Measurements from ENCODE around the gene ZSWIM8.
"Not testable (repeated sequence)": the region's sequence is repeated elsewhere in the genome, so short reads cannot be mapped to it uniquely, and the experiment has no call there.

The ZSWIM8 gene

DNA sequence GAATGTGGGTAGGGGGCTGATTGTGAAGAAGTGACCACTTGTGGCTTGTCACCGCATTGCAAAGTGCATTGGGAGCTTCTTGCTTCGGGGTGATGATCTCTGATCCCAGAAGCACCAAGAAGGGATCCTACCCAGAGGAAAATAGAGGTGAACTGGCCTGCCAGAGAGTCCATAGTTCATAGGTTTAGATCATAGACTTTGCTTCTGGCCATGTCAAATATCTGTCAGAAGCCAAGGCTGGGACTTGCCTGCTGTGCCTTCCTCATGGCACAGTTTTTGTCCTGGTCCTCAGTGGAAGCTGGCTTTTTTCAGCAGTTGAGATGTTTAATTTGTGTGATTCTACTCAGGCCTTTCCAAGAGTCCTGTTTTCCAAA is 1.1 kb downstream of the ZSWIM8 start:
- WGBS, result 16% methylated on average over 2 of the region's 2 CpGs
- H3K27ac ChIP-seq (ENCODE audit: low read depth, low read length), result no peak overlapping the region
- no peaks in the 10 kb centered on the region for H3K27me3 ChIP-seq (ENCODE audit: insufficient read depth, low read length)
- H3K4me3 ChIP-seq (ENCODE audit: low read length), result peak overlapping the region; percentile 86
- peaks cover 23% of the 10 kb centered on the region for H3K36me3 ChIP-seq (ENCODE audit: insufficient read depth, low read length)
- H3K9me3 ChIP-seq (ENCODE audit: insufficient read depth, low read depth, low read length), result no peaks in the 10 kb centered on the region
- H3K4me1 ChIP-seq (ENCODE audit: insufficient read depth, low read length), result peaks cover 10% of the 10 kb centered on the region
- H3K9ac ChIP-seq (ENCODE audit: low read depth, low read length), result 0 out of 2 replicates have a peak overlapping the region, but pooled peaks have one; percentile 62

DNA sequence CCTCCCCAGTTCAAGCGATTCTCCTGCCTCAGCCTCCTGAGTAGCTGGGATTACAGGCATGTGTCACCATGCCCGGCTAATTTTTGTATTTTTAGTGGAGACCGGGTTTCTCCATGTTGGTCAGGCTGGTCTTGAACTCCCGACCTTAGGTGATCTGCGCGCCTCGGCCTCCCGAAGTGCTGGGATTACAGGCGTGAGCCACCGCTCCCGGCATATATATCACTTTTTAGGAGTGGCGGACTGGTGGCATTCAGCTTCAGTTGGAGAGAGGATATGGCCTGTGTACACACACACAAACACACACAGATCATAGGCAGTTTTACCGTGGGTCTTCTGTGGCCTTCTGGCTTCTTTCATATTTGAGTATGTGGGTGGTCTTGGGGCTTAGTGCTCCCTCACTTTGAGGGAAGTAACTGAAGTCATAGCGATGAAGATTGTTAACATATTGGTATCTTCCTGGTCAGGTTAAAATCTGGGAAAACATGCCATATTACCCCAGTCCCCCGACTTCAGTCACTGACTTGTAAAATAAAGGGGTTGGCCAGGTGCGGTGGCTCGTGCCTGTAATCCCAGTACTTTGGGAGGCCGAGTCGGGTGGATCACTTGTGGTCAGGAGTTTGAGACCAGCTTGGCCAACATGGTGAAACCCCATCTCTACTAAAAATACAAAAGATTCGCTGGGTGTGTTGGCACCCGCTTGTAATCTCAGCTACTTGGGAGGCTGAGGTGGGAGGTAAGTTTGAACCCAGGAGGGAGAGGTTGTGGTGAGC is 1.8 kb downstream of the ZSWIM8 start:
- H3K36me3 ChIP-seq (ENCODE audit: insufficient read depth, low read length), result peaks cover 29% of the 10 kb centered on the region
- H3K27me3 ChIP-seq (ENCODE audit: insufficient read depth, low read length); H3K9me3 ChIP-seq (ENCODE audit: insufficient read depth, low read depth, low read length); H3K27ac ChIP-seq (ENCODE audit: low read depth, low read length); H3K4me3 ChIP-seq (ENCODE audit: low read length); H3K9ac ChIP-seq (ENCODE audit: low read depth, low read length): not testable (repeated sequence)
- WGBS, result 94% methylated on average over 21 of the region's 21 CpGs
- H3K4me1 ChIP-seq (ENCODE audit: insufficient read depth, low read length), result peaks cover 10% of the 10 kb centered on the region

DNA sequence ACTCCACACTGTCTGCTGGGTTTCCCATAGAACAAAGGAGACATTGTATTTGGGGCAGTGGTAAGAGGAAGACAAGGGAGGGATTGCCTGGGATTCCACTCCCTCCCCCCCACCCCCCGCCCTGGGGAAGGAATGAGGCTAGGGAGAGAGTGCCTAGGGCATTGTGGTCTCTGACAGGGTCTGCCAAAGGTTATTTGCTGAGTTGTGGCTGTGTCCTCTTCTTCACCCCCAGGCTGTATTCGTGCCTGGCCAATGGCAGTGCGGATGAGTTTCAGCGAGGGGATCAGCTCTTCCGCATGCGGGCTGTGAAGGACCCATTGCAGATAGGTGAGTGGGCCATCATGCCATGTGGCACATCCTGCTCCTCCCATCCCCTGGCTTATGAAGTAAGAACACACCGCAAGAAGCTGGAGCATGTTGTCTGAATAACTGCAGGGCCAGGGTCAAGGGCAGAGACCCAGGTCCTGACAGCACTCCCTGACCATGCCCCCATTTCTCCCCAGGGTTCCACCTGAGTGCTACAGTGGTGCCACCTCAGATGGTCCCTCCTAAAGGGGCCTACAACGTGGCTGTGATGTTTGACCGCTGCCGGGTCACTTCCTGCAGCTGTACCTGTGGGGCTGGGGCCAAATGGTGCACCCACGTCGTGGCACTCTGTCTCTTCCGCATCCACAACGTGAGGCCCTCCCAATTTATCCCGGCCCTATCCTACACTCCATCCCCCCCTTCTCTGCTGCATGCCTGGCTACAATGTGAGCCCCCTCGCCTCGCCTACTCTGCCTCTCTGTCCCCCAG is 3.7 kb downstream of the ZSWIM8 start:
- 93% methylated on average over 17 of the region's 17 CpGs for WGBS
- Histone ChIP-seq H3K9ac (ENCODE audit: low read depth, low read length) (no peak overlapping the region), H3K9me3 (ENCODE audit: insufficient read depth, low read depth, low read length) (no peaks in the 10 kb centered on the region), H3K27me3 (ENCODE audit: insufficient read depth, low read length) (no peaks in the 10 kb centered on the region), H3K36me3 (ENCODE audit: insufficient read depth, low read length) (peaks cover 42% of the 10 kb centered on the region), H3K4me1 (ENCODE audit: insufficient read depth, low read length) (peaks cover 5% of the 10 kb centered on the region), H3K4me3 (ENCODE audit: low read length) (no peak overlapping the region), H3K27ac (ENCODE audit: low read depth, low read length) (no peak overlapping the region)

DNA sequence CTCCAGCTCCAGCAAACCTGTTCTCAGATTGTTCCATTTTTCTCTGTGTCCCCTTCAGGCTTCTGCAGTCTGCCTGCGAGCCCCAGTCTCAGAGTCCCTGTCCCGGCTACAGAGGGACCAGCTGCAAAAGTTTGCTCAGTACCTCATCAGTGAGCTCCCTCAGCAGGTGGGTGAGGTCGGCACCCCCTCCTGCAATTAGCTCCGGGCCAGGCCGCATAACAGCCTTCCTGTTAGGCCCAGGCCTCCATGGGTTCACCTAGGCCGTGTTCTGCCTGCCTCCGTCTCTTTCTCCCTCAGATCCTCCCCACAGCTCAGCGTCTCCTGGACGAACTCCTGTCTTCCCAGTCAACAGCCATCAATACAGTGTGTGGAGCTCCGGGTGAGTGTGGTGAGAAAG is 4.3 kb downstream of the ZSWIM8 start:
- H3K27me3 ChIP-seq (ENCODE audit: insufficient read depth, low read length), result no peaks in the 10 kb centered on the region
- WGBS, result 94% methylated on average over 10 of the region's 10 CpGs
- H3K9me3 ChIP-seq (ENCODE audit: insufficient read depth, low read depth, low read length), result no peaks in the 10 kb centered on the region
- H3K27ac ChIP-seq (ENCODE audit: low read depth, low read length), result no peak overlapping the region
- H3K4me3 ChIP-seq (ENCODE audit: low read length), result no peak overlapping the region
- no peak overlapping the region for H3K9ac ChIP-seq (ENCODE audit: low read depth, low read length)
- H3K36me3 ChIP-seq (ENCODE audit: insufficient read depth, low read length), result peaks cover 47% of the 10 kb centered on the region
- H3K4me1 ChIP-seq (ENCODE audit: insufficient read depth, low read length), result peaks cover 5% of the 10 kb centered on the region

DNA sequence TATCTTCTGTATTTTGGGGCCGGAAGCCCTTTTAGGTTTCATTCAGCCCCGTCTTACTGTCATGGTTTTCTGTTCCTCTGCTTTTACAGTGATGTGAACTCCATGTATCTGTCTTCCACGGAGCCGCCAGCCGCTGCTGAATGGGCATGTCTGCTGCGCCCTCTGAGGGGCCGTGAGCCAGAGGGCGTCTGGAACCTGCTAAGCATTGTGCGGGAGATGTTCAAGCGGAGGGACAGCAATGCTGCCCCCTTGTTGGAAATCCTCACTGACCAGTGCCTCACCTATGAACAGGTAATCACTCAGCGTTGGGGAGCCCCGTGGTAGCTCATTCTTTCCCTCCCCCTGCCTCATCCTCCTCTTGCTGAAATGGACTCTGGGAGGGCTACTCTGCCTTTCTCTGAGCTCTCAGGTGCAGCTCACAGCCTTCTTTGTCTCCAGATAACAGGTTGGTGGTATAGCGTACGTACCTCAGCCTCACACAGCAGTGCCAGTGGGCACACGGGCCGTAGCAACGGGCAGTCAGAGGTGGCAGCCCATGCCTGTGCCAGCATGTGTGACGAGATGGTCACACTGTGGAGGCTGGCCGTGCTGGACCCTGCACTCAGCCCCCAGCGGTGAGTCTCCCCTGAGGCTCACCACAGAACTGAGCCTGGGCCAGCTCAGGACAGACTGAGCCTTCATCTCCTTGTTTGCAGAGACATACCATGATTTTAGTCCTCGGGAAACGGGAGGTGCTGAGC is 5.7 kb downstream of the ZSWIM8 start:
- Histone ChIP-seq H3K9ac (ENCODE audit: low read depth, low read length) (no peak overlapping the region), H3K27me3 (ENCODE audit: insufficient read depth, low read length) (no peaks in the 10 kb centered on the region), H3K4me3 (ENCODE audit: low read length) (no peak overlapping the region), H3K27ac (ENCODE audit: low read depth, low read length) (no peak overlapping the region), H3K36me3 (ENCODE audit: insufficient read depth, low read length) (peaks cover 56% of the 10 kb centered on the region), H3K4me1 (ENCODE audit: insufficient read depth, low read length) (peaks cover 5% of the 10 kb centered on the region), H3K9me3 (ENCODE audit: insufficient read depth, low read depth, low read length) (no peaks in the 10 kb centered on the region)
- 95% methylated on average over 22 of the region's 22 CpGs for WGBS

DNA sequence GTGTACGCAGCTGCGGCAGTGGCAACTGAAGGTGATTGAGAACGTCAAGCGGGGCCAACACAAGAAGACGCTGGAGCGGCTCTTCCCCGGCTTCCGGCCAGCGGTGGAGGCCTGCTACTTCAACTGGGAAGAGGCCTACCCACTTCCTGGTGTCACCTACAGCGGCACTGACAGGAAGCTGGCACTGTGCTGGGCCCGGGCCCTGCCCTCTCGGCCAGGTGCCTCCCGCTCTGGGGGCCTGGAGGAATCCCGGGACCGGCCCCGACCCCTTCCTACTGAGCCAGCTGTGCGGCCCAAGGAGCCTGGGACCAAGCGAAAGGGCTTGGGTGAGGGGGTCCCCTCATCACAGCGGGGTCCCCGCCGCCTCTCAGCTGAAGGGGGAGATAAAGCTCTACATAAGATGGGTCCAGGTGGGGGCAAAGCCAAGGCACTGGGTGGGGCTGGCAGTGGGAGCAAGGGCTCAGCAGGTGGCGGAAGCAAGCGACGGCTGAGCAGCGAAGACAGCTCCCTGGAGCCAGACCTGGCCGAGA is 6.5 kb downstream of the ZSWIM8 start:
- no peaks in the 10 kb centered on the region for H3K9me3 ChIP-seq (ENCODE audit: insufficient read depth, low read depth, low read length)
- H3K9ac ChIP-seq (ENCODE audit: low read depth, low read length), result no peak overlapping the region
- peaks cover 64% of the 10 kb centered on the region for H3K36me3 ChIP-seq (ENCODE audit: insufficient read depth, low read length)
- no peak overlapping the region for H3K4me3 ChIP-seq (ENCODE audit: low read length)
- 95% methylated on average over 26 of the region's 26 CpGs for WGBS
- H3K4me1 ChIP-seq (ENCODE audit: insufficient read depth, low read length), result no peaks in the 10 kb centered on the region
- no peak overlapping the region for H3K27ac ChIP-seq (ENCODE audit: low read depth, low read length)
- H3K27me3 ChIP-seq (ENCODE audit: insufficient read depth, low read length), result no peaks in the 10 kb centered on the region

DNA sequence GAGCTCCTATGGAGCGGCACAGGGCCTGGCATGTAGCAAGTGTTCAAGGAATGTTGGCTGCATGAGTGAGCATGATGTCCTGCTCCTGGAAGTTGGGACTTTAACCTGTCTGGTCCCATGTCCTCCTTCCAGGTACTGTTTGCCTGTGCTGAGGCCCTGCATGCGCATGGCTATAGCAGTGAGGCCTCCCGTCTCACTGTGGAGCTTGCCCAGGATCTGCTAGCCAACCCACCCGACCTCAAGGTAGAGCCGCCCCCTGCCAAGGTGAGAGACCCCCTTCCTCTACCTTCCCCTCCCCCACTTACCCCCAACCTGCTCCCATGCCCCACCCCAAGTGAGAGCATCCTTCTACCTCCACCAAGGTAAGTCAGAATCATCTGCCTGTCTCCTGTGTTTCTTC is 8.1 kb downstream of the ZSWIM8 start:
- H3K27me3 ChIP-seq (ENCODE audit: insufficient read depth, low read length), result no peaks in the 10 kb centered on the region
- WGBS, result 93% methylated on average over 5 of the region's 5 CpGs
- H3K4me1 ChIP-seq (ENCODE audit: insufficient read depth, low read length), result no peaks in the 10 kb centered on the region
- no peak overlapping the region for H3K4me3 ChIP-seq (ENCODE audit: low read length)
- no peak overlapping the region for H3K9ac ChIP-seq (ENCODE audit: low read depth, low read length)
- H3K27ac ChIP-seq (ENCODE audit: low read depth, low read length), result no peak overlapping the region
- no peaks in the 10 kb centered on the region for H3K9me3 ChIP-seq (ENCODE audit: insufficient read depth, low read depth, low read length)
- H3K36me3 ChIP-seq (ENCODE audit: insufficient read depth, low read length), result peaks cover 79% of the 10 kb centered on the region

DNA sequence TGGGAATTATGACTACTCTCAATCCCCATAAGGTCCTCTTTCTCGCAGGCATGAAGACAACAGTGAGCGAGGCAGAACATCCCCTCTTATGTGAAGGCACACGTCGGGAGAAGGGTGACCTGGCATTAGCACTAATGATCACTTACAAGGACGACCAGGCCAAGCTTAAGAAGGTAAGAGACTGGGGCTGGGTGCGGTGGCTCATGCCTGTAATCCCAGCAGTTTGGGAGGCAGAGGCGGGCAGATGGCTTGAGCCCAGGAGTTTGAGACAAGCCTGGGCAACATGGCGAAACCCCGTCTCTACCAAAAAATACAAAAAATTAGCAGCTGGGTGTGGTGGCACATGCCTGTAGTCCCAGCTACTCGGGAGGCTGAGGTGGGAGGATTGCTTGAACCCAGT is 10.1 kb downstream of the ZSWIM8 start:
- not testable (repeated sequence) for H3K4me1 ChIP-seq (ENCODE audit: insufficient read depth, low read length); H3K27me3 ChIP-seq (ENCODE audit: insufficient read depth, low read length); H3K9ac ChIP-seq (ENCODE audit: low read depth, low read length); H3K4me3 ChIP-seq (ENCODE audit: low read length); H3K27ac ChIP-seq (ENCODE audit: low read depth, low read length); H3K9me3 ChIP-seq (ENCODE audit: insufficient read depth, low read depth, low read length)
- H3K36me3 ChIP-seq (ENCODE audit: insufficient read depth, low read length), result peaks cover 74% of the 10 kb centered on the region
- 96% methylated on average over 10 of the region's 10 CpGs for WGBS

DNA sequence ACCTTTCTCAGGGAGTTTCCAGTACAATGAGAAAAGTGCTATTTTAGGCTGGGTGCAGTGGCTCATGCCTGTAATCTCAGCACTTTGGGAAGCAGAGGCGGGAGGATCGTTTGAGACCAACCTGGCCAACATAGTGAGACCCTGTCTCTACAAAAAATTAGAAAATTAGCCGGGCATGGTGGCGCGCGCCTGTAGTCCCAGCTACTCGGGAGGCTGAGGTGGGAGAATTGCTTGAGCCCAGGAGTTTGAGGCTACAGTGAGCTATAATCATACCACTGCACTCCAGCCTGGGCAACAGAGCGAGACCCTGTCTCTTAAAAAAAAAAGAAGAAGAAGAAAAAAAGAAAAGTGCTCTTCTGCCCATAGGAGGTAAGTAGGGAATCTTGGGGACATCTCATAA is 10.6 kb downstream of the ZSWIM8 start:
- WGBS, result 99% methylated on average over 8 of the region's 8 CpGs
- not testable (repeated sequence) for H3K27me3 ChIP-seq (ENCODE audit: insufficient read depth, low read length); H3K9ac ChIP-seq (ENCODE audit: low read depth, low read length); H3K27ac ChIP-seq (ENCODE audit: low read depth, low read length); H3K4me3 ChIP-seq (ENCODE audit: low read length); H3K9me3 ChIP-seq (ENCODE audit: insufficient read depth, low read depth, low read length); H3K4me1 ChIP-seq (ENCODE audit: insufficient read depth, low read length)
- peaks cover 73% of the 10 kb centered on the region for H3K36me3 ChIP-seq (ENCODE audit: insufficient read depth, low read length)

DNA sequence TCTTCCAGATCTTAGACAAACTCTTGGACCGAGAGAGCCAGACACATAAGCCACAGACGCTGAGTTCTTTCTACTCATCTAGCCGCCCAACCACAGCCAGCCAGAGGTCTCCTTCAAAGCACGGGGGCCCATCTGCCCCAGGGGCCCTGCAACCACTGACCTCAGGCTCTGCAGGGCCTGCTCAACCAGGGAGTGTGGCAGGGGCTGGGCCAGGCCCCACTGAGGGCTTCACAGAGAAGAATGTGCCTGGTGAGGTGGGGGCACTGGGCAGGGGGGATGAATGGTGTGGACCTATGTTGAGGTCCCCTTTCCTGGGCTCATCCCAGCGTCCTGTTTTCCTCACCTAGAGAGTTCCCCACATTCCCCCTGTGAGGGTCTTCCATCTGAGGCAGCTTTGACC is 11.4 kb downstream of the ZSWIM8 start:
- H3K9ac ChIP-seq (ENCODE audit: low read depth, low read length), result no peak overlapping the region
- H3K36me3 ChIP-seq (ENCODE audit: insufficient read depth, low read length), result peaks cover 72% of the 10 kb centered on the region
- H3K27ac ChIP-seq (ENCODE audit: low read depth, low read length), result no peak overlapping the region
- H3K4me1 ChIP-seq (ENCODE audit: insufficient read depth, low read length), result no peaks in the 10 kb centered on the region
- no peaks in the 10 kb centered on the region for H3K27me3 ChIP-seq (ENCODE audit: insufficient read depth, low read length)
- H3K4me3 ChIP-seq (ENCODE audit: low read length), result no peak overlapping the region
- no peaks in the 10 kb centered on the region for H3K9me3 ChIP-seq (ENCODE audit: insufficient read depth, low read depth, low read length)
- WGBS, result 91% methylated on average over 5 of the region's 5 CpGs

Measured in HUES64 (cell line).